Mesenchymal stem cell (in vitro differentiated cells and primary cell): ENCODE results near the gene GPATCH8.

Source experiments
- DNase-seq: peaks from one replicate; pipeline ENCODE4 v3.0.0-alpha.2; 2013
- H2AFZ ChIP-seq: one replicate; pipeline ENCODE4 v1.6.1; 2013; ENCODE audit warnings: low read depth, mild to moderate bottlenecking, control low read depth, inconsistent platforms, low read length, moderate library complexity
- H2AK5ac ChIP-seq: 2 replicates; pipeline ENCODE4 v1.6.1; 2013; ENCODE audit warnings: low read length, moderate library complexity, mild to moderate bottlenecking, inconsistent platforms; ENCODE audit not compliant: severe bottlenecking
- H2BK120ac ChIP-seq: one replicate; pipeline ENCODE4 v1.6.1; 2013; ENCODE audit warnings: low read depth, mild to moderate bottlenecking, inconsistent platforms, low read length, moderate library complexity
- H2BK12ac ChIP-seq, 2 experiments: one replicate each; pipeline ENCODE4 v1.6.1; 2013; ENCODE audit warnings: inconsistent platforms in 2 of 2, low read length in 2 of 2, mild to moderate bottlenecking in 2 of 2, moderate library complexity in 2 of 2, control low read depth in 1 of 2
- H2BK15ac ChIP-seq: one replicate; pipeline ENCODE4 v1.6.1; 2013; ENCODE audit warnings: mild to moderate bottlenecking, low read depth, inconsistent platforms; ENCODE audit not compliant: poor library complexity, severe bottlenecking
- H2BK5ac ChIP-seq: 2 replicates; pipeline ENCODE4 v1.6.1; 2013; ENCODE audit warnings: low read depth, mild to moderate bottlenecking, low read length, control low read depth, inconsistent platforms; ENCODE audit not compliant: poor library complexity, severe bottlenecking
- H3K14ac ChIP-seq, 2 experiments: one replicate each; pipeline ENCODE4 v1.6.1; 2013; ENCODE audit warnings: inconsistent platforms in 2 of 2, low read length in 2 of 2, control low read depth in 1 of 2, mild to moderate bottlenecking in 1 of 2, moderate library complexity in 1 of 2
- H3K18ac ChIP-seq, 2 experiments: one replicate each; pipeline ENCODE4 v1.6.1; 2013; ENCODE audit warnings: inconsistent platforms in 2 of 2, low read length in 2 of 2, control low read depth in 1 of 2, low read depth in 1 of 2, mild to moderate bottlenecking in 1 of 2
- H3K23ac ChIP-seq, 2 experiments: one replicate each; pipeline ENCODE4 v1.6.1; 2013; ENCODE audit warnings: inconsistent platforms in 2 of 2, low read length in 2 of 2, mild to moderate bottlenecking in 2 of 2, moderate library complexity in 2 of 2, control low read depth in 1 of 2
- H3K27ac ChIP-seq: 2 replicates; pipeline ENCODE4 v1.5.1; 2013; ENCODE audit warnings: mild to moderate bottlenecking, moderate library complexity, low read length, control low read depth, inconsistent platforms; ENCODE audit not compliant: poor library complexity, severe bottlenecking
- H3K27me3 ChIP-seq, 2 experiments: 2 replicates each; pipeline versions ENCODE4 v1.6.1 to v1.7.0; 2013; ENCODE audit warnings: low read length in 2 of 2, mild to moderate bottlenecking in 2 of 2, moderate library complexity in 2 of 2, control low read depth in 1 of 2, inconsistent platforms in 1 of 2; ENCODE audit not compliant: control insufficient read depth in 1 of 2, insufficient read depth in 1 of 2
- H3K36me3 ChIP-seq, 2 experiments: 2 replicates each; pipeline versions ENCODE4 v1.6.1 to v1.7.0; 2013; ENCODE audit warnings: low read length in 2 of 2, control low read depth in 1 of 2, inconsistent platforms in 1 of 2, low read depth in 1 of 2, mild to moderate bottlenecking in 1 of 2; ENCODE audit not compliant: insufficient read depth in 2 of 2, control insufficient read depth in 1 of 2
- H3K4ac ChIP-seq, 2 experiments: one replicate each; pipeline ENCODE4 v1.6.1; 2013; ENCODE audit warnings: inconsistent platforms in 2 of 2, low read length in 2 of 2, mild to moderate bottlenecking in 2 of 2, moderate library complexity in 2 of 2, control low read depth in 1 of 2, low read depth in 1 of 2
- H3K4me1 ChIP-seq: 2 replicates; pipeline ENCODE4 v1.6.1; 2013; ENCODE audit warnings: low read depth, low read length, control low read depth; ENCODE audit not compliant: control insufficient read depth, insufficient read depth
- H3K4me2 ChIP-seq: 2 replicates; pipeline ENCODE4 v1.6.1; 2013; ENCODE audit warnings: low read length, mild to moderate bottlenecking, inconsistent platforms; ENCODE audit not compliant: poor library complexity, severe bottlenecking
- H3K4me3 ChIP-seq, 2 experiments: 2 replicates each; pipeline versions ENCODE4 v1.5.1 to v1.7.0; 2013; ENCODE audit warnings: low read length in 2 of 2, mild to moderate bottlenecking in 2 of 2, control low read depth in 1 of 2, low read depth in 1 of 2; ENCODE audit not compliant: insufficient read depth in 1 of 2
- H3K79me1 ChIP-seq: replicated peaks from 2 replicates; pipeline ENCODE4 v1.6.1; 2013; ENCODE audit warnings: mild to moderate bottlenecking, control low read depth, low read length, inconsistent platforms; ENCODE audit not compliant: poor library complexity, severe bottlenecking
- H3K9ac ChIP-seq: 2 replicates; pipeline ENCODE4 v1.7.0; 2013; ENCODE audit warnings: mild to moderate bottlenecking, low read length, moderate library complexity
- H3K9me3 ChIP-seq: 2 replicates; pipeline ENCODE4 v1.7.0; 2013; ENCODE audit warnings: mild to moderate bottlenecking, low read length; ENCODE audit not compliant: control insufficient read depth
- H4K8ac ChIP-seq: one replicate; pipeline ENCODE4 v1.6.1; 2013; ENCODE audit warnings: inconsistent platforms, mild to moderate bottlenecking, low read length, moderate library complexity
- H4K91ac ChIP-seq: one replicate; pipeline ENCODE4 v1.6.1; 2013; ENCODE audit warnings: mild to moderate bottlenecking, low read length, inconsistent platforms
- WGBS: methylation state at CpG from one replicate; pipeline ENCODE4 v1.1.7; 2013; ENCODE audit warnings: mixed read lengths; 5-methylcytosine and 5-hydroxymethylcytosine counted together

GPATCH8 gene

DNA sequence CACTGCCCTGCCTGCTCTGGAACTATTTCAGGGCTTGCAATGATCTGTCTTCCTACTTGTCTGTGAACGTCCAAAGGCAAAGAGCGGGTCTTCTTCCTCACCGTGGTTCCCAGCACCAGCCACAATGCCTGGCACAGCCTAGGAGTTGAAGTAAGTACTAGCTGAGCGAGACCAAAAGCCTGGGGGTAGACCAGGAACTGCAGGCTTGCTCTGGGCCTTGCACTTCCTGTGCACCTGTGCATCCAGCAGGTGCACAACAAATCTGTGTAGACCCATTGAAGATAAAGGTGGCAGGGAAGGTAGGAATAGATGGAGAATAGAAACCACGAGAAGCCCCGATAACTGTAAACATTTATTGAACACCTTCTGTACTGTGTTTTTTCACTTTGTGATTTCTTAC is 144.2 kb downstream of the GPATCH8 start:
- no peak overlapping the region for H3K27ac ChIP-seq
- no peak overlapping the region for H4K91ac ChIP-seq
- H3K4me3 ChIP-seq, result no peak overlapping the region
- no peak overlapping the region for H2BK5ac ChIP-seq
- H3K9me3 ChIP-seq, result no peaks in the 10 kb centered on the region
- H3K27me3 ChIP-seq, result peaks cover 0 to 3% of the 10 kb centered on the region in 2 experiments
- H2BK15ac ChIP-seq, result no peak overlapping the region
- H2BK12ac ChIP-seq, result no peak overlapping the region
- no peak overlapping the region for H3K23ac ChIP-seq
- H3K4me1 ChIP-seq, result peaks cover 39% of the 10 kb centered on the region
- H4K8ac ChIP-seq, result no peak overlapping the region
- no peak for DNase-seq
- H3K4ac ChIP-seq, result no peak overlapping the region
- H3K18ac ChIP-seq, result no peak overlapping the region
- H3K9ac ChIP-seq, result no peak overlapping the region
- WGBS, result 86% methylated on average over 6 of the region's 6 CpGs
- no peak overlapping the region for H2AFZ ChIP-seq
- no peak overlapping the region for H3K14ac ChIP-seq
- no peak overlapping the region for H3K4me2 ChIP-seq
- peak overlapping the region; percentile 7 for H2AK5ac ChIP-seq
- peaks cover 0 to 36% of the 10 kb centered on the region in 2 experiments for H3K36me3 ChIP-seq
- H3K79me1 ChIP-seq, result peaks cover 39% of the 10 kb centered on the region
- no peak overlapping the region for H2BK120ac ChIP-seq

DNA sequence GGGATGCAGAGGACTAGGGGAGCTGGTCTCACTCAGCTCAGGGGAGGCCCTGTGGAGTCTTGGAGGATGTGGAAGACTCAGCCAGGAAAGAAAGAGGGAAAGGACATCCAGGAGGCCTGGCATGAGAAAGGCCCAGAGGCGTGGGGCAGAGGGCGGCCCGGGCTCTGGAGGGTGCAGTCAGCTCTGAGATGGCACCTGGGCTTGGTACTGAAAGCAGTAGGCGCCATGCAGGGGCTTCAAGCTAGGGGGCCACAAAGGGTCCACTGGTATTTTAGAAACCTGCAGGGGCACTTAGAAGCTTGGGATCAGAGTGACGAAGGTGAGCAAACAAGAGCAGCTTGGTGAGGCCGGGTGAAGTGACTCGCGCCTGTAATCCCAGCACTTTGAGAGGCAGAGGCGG is 145.1 kb downstream of the GPATCH8 start:
- Histone ChIP-seq H3K23ac (no peak overlapping the region), H3K27ac (no peak overlapping the region), H2BK120ac (no peak overlapping the region), H3K9me3 (no peaks in the 10 kb centered on the region), H3K4ac (no peak overlapping the region), H2BK15ac (no peak overlapping the region), H3K4me1 (peaks cover 36% of the 10 kb centered on the region), H3K4me2 (no peak overlapping the region), H2AK5ac (no peak overlapping the region), H3K36me3 (peaks cover 2 to 46% of the 10 kb centered on the region in 2 experiments), H3K14ac (no peak overlapping the region), H2BK12ac (no peak overlapping the region), H3K27me3 (peaks cover 0 to 3% of the 10 kb centered on the region in 2 experiments), H3K79me1 (peaks cover 35% of the 10 kb centered on the region), H4K91ac (no peak overlapping the region), H4K8ac (no peak overlapping the region), H2BK5ac (no peak overlapping the region), H3K4me3 (no peak overlapping the region), H3K9ac (no peak overlapping the region), H2AFZ (no peak overlapping the region), H3K18ac (no peak overlapping the region)
- WGBS, result 90% methylated on average over 9 of the region's 9 CpGs
- no peak for DNase-seq

DNA sequence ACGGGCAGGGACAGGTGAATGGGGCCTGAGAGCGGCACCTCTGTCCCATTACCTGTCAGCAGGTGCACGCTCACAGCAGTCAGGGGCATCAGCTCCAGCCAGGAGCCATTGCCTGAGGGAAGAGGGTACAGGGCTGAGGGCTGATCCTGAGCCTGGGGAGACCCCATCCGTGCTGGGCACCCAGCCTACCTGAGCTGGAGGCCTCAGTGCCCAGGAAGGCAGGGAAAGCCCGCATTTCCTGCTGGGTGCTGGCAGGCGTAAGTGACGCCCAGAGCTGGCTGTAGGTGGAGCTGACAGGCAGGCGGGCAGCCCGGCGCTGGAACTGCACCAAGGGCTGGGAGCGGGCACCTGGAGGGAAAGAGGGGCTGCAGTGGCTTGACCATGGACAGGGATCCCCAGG is 147.0 kb downstream of the GPATCH8 start:
- H3K4me2 ChIP-seq, result no peak overlapping the region
- H3K9me3 ChIP-seq, result no peaks in the 10 kb centered on the region
- peaks cover 22% of the 10 kb centered on the region for H3K79me1 ChIP-seq
- H2AFZ ChIP-seq, result no peak overlapping the region
- H4K91ac ChIP-seq, result no peak overlapping the region
- peaks cover 0 to 3% of the 10 kb centered on the region in 2 experiments for H3K27me3 ChIP-seq
- H3K4me1 ChIP-seq, result peaks cover 21% of the 10 kb centered on the region
- no peak overlapping the region for H2AK5ac ChIP-seq
- H3K14ac ChIP-seq, result no peak overlapping the region
- no peak overlapping the region for H4K8ac ChIP-seq
- H3K23ac ChIP-seq, result no peak overlapping the region
- no peak overlapping the region for H3K27ac ChIP-seq
- no peak overlapping the region for H3K4ac ChIP-seq
- H2BK5ac ChIP-seq, result no peak overlapping the region
- H3K18ac ChIP-seq, result no peak overlapping the region
- no peak overlapping the region for H2BK120ac ChIP-seq
- 95% methylated on average over 11 of the region's 11 CpGs for WGBS
- H2BK12ac ChIP-seq, result no peak overlapping the region
- no peak overlapping the region for H2BK15ac ChIP-seq
- peaks cover 20 to 64% of the 10 kb centered on the region in 2 experiments for H3K36me3 ChIP-seq
- DNase-seq, result no peak
- H3K9ac ChIP-seq, result no peak overlapping the region
- no peak overlapping the region for H3K4me3 ChIP-seq

DNA sequence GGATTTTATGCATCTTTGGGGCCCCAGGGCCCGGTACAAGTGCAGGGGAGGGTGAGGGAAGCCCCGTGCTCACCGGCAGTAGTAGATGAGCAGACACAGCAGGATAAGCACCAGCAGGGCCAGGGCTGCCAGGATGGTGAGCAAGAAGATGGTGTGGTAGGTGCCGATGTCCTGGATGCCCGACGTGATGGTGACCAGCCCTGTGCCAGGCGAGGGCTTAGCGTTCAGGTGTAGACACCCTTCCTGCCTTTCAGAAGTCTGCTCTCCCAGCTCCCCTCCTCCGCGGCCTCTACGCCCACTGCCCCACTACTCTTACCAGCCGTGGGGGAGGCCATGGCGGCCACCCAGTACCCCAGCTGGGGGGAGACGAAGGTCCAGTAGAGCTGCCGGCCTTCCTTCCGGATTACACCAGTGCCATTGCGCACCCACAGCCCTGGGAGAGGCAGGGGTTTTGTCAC is 147.5 kb downstream of the GPATCH8 start:
- no peak overlapping the region for H4K91ac ChIP-seq
- no peak overlapping the region for H2BK5ac ChIP-seq
- H3K36me3 ChIP-seq, result peaks cover 26 to 70% of the 10 kb centered on the region in 2 experiments
- no peaks in the 10 kb centered on the region for H3K9me3 ChIP-seq
- H3K18ac ChIP-seq, result no peak overlapping the region
- no peak overlapping the region for H3K9ac ChIP-seq
- H2BK120ac ChIP-seq, result no peak overlapping the region
- no peak overlapping the region for H3K4me3 ChIP-seq
- H3K4me2 ChIP-seq, result no peak overlapping the region
- no peak overlapping the region for H2AFZ ChIP-seq
- peaks cover 16% of the 10 kb centered on the region for H3K79me1 ChIP-seq
- no peak overlapping the region for H4K8ac ChIP-seq
- peaks cover 15% of the 10 kb centered on the region for H3K4me1 ChIP-seq
- no peak overlapping the region for H2BK12ac ChIP-seq
- H2AK5ac ChIP-seq, result no peak overlapping the region
- no peak overlapping the region for H3K23ac ChIP-seq
- H3K27me3 ChIP-seq, result peaks cover 0 to 3% of the 10 kb centered on the region in 2 experiments
- no peak overlapping the region for H2BK15ac ChIP-seq
- H3K4ac ChIP-seq, result no peak overlapping the region
- no peak for DNase-seq
- no peak overlapping the region for H3K14ac ChIP-seq
- no peak overlapping the region for H3K27ac ChIP-seq
- WGBS, result 87% methylated on average over 17 of the region's 17 CpGs
